D721Med (cell line): ENCODE results near the gene SEMA3F.

Experiments
- DNase-seq: peaks from one replicate; pipeline ENCODE4 v3.0.0; 2011; ENCODE audit warnings: low spot score; ENCODE audit not compliant: insufficient read length
- FAIRE-seq: peaks from 2 replicates; lab custom pipeline; 2011; peaks lifted over from hg19 to GRCh38; lab: Jason Lieb, UNC
- TF ChIP-seq, protein P1 (sequence below): IDR thresholded peaks from 2 replicates; pipeline ENCODE4 v1.5.1; 2012; ENCODE audit warnings: mild to moderate bottlenecking, control low read depth; ENCODE audit not compliant: insufficient read depth; ENCODE audit errors: missing control alignments

The SEMA3F gene

DNA sequence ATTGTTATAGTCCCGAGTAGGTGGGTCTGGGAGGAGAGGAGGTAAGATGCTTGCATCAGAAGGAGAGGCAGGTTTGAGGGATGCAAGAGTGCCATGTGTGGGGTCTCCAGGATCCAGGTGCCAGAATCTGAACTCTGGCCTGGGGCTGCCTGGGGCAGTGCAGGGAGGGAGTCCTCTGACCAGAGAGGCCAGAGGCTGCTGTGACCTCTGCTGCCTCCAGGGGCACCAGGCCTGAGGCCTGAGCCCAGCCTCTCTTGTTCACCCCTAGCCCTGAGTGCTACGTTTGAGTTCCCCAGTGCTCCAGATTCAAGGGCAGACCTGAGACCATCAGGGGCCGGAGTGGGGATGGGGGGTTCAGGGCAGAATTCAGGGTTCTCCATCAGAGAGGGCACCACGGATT, 57.4 kb downstream of the SEMA3F start:
- DNase-seq (no peak), FAIRE-seq (no peak)
- TF ChIP-seq, protein P1, sequence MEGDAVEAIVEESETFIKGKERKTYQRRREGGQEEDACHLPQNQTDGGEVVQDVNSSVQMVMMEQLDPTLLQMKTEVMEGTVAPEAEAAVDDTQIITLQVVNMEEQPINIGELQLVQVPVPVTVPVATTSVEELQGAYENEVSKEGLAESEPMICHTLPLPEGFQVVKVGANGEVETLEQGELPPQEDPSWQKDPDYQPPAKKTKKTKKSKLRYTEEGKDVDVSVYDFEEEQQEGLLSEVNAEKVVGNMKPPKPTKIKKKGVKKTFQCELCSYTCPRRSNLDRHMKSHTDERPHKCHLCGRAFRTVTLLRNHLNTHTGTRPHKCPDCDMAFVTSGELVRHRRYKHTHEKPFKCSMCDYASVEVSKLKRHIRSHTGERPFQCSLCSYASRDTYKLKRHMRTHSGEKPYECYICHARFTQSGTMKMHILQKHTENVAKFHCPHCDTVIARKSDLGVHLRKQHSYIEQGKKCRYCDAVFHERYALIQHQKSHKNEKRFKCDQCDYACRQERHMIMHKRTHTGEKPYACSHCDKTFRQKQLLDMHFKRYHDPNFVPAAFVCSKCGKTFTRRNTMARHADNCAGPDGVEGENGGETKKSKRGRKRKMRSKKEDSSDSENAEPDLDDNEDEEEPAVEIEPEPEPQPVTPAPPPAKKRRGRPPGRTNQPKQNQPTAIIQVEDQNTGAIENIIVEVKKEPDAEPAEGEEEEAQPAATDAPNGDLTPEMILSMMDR: no peak

DNA sequence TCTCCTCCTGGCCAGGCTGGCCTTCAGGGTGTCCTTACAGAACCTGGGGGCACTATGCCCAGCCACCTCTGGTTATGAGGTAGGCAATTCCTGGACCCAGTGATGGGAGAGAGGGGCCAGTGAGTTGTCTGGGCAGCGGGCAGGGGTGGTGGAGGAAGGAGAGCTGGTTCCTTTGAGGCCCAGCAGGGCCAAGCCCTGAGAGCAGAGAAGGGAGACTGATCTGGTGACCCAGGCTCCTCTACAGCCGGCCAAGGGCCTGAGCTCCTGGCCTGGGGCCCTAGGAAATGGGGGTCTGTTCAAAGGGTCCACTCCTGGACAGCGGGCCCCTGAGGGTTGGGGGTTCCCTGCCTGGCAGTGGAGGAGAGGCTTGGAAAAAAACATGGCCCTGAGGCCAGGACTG, 57.8 kb downstream of the SEMA3F start:
- no peak for FAIRE-seq
- TF ChIP-seq, protein P1: no peak

DNA sequence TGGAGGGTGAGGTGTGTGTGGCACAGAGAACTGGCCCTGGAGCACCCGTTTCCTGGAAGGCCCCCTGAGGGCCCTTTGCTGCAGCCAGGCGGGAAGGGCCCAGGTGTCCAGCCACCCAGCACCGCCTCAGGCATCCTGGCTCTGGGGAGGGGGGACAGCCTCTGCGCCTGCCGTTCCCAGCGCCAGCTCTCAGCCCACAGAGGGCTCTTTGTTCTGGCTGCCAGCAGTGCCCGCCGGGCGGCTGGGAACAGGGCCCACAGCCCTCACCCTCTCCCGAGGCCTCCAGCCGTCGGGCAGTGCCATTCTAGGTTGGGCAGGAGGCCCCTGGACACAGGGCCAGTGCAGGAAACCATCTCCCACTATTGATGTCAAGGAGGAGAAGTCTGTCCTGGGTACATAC, 58.2 kb downstream of the SEMA3F start:
- no peak for DNase-seq
- no peak for FAIRE-seq
- TF ChIP-seq, protein P1: no peak

More for the DNA sequence above, 57.8 kb downstream of the SEMA3F start:
- DNase-seq: no peak

DNA sequence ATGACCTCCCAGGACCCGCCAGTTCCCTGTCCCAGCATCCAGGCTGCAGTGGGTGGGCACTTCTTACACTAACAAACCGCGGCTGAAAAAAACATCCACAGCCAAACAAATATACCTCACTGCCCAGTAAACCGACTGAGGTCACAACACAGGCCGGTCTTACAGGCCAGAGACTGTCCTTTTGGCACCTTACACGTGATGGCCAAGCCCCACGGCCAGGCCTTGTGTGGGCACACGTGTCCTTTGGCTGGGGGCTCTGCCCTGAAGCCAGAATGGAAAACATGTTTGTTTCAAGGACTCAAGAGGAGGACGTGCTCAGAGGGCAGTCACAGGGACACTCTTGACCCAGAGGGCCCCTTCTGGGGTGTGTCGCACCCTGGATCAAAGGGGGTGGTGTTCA, 59.7 kb downstream of the SEMA3F start:
- TF ChIP-seq, protein P1: no peak
- FAIRE-seq: no peak
- no peak for DNase-seq

DNA sequence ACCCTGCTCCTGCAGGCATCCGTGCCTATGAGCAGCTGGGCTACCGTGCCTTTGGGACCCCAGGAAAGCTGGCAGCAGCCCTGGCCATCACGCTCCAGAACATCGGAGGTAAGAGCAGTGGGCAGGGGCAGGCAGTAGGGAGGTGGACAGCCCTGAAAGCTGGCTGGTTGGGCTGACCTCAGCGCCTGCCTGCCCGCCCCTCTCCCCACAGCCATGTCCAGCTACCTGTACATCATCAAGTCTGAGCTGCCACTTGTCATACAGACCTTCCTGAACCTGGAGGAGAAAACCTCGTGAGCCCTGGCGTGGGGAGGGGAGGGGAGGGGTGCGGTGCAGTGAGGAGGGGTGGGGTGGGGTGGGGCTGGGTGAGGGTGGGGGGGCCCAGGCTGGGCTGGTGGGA, 60.4 kb downstream of the SEMA3F start:
- TF ChIP-seq, protein P1: no peak
- DNase-seq: no peak
- no peak for FAIRE-seq

DNA sequence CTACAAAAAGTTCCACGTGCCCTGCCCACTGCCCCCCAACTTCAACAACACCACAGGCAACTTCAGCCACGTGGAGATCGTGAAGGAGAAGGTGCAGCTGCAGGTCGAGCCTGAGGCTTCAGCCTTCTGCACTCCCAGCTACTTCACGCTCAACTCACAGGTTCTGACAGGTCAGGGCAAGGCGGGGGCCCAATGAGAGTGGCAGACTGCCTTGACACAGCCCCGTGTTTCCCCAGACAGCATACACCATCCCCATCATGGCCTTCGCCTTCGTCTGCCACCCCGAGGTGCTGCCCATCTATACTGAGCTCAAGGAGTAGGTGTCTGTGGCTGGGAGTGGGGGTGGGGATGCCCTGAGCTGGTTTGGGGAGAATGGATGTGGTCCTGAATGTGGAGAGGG, 62.6 kb downstream of the SEMA3F start:
- no peak for FAIRE-seq
- TF ChIP-seq, protein P1: no peak
- no peak for DNase-seq

DNA sequence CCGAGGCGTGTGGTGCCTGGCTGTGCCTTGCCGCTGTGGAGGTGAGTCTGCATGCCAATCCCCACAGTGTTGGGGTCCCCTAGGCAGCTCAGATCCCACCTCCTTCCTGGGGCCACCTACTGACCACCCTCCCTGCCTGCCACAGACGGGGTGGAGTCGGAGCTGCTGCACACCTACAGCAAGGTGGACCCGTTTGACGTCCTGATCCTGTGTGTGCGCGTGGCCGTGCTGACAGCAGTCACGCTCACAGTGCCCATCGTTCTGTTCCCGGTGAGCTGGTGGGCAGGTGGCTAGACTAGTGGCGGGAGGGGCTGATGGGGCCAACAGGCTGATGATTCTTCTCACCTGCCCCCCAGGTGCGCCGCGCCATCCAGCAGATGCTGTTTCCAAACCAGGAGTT, 63.3 kb downstream of the SEMA3F start:
- no peak for DNase-seq
- no peak for FAIRE-seq
- TF ChIP-seq, protein P1: no peak
